C1 segment of cervical spinal cord (tissue), 14 donors: Measurements from ENCODE around the gene ETV7.
"Not testable (repeated sequence)": the region's sequence is repeated elsewhere in the genome, so short reads cannot be mapped to it uniquely, and the experiment has no call there.

Source experiments
- DNase-seq, 14 donors: peaks; one replicate each; lab custom pipeline; 2025; lab: John Stamatoyannopoulos, UW

ETV7 gene

DNA sequence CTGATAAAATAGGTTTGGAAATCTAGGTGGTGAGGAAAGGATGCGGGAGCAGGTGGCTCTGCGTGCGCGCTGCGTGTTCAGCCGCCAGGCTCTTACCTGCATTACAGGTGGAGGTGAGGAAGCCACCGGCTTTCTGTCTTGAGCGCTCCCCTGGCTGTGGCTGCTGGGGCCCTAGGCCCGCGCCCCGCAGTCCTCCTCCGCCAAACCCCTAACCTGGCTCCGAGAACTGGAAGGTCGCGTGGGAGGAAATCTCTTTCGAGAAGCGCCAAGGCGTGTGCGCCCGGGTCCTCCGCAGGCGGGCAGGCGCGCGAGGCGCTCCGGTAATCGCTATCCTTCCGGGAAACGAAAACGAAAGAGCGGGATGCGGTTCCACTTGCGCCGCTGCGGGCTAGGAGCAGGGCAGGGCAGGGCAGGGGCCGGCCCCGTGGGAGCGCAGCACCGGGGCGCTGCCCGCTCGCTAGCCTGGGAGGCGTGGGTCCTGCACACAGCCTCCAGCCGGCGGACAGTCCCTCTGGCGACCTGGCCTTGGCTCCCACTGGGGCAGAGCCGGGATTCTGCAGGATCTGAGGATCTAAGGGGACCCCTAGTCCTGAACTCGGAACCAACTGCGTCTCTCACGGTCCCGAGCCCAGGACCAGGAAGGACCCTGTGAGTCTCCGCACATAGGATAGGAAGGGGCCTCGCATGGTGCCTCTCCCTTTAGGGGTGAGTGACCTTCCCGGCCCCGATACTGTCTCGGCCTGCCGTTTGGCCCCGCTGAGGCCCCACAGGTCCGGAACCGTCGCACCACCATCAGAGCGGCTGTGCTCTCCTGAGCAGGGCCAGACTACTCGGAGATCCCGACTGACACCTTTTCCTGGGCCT is at the start of gene ETV7:
TSS of gene ETV7 (minus strand) at position 230 of the 864 bp plus-strand sequence. CDS start at position 102, 128 bp downstream.
- peak in 2 of 14 donors; percentile 2 to 12 for DNase-seq

DNA sequence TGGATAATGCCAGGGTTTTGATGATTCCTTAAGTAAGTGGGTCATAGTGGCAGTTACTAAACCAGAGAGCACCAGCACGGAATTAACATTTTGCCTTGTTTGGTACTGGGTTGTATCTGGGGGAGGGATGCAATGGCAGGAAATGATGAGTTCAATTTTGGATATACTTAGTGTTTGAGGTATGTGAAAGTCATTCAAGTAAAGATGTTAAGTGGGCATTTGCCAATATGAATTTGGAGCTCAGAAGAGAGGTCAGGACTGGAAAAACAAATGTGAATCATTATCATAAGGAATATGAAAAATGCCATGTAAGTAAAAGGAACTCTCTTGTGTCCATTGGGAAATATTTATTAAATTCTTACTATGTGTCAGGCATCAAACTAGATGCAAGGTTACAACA is 49.0 kb upstream of the ETV7 start:
- DNase-seq: no peak

DNA sequence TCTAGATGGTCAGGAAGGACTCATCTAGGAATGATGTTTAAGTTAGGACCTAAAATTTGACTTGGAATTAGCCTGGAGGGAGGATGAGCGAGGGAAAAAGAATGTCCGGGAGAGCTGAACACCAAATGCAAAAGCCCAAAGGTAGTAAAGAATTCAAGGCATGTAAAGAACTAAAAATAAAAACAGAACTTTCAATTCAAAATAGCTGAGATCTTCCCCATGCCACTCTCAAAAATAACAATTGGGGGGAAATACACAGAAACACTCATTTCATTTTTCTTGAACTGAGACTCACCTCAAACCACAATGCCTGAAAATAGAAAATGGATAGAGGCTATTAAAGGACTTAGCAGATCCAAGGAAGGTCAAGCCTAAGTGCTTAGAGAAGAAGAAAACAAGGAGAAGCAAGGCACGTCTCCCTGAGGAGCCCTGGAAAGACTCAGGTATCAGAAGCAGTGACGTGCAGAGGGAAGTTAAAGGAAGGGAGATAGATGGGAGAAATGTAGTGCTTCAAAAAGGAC is 44.7 kb upstream of the ETV7 start:
- DNase-seq: no peak

DNA sequence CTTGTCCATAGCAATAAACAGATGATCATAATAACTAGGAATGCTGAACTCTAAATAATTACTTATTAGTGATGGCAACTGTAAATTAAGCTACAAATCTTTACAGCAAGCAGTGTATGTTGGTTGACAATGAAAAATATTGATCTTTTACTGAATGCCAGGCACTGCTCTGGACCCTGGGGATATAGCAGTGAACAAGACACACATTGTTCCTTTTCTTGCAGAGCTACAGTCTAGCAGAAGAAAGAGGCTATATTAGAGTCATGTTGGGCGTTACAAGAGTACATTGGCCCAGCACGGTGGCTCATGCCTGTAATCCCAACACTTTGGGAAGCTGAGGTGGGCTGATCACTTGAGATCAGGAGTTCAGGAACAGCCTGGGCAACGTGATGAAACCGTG is 43.7 kb upstream of the ETV7 start:
- no peak for DNase-seq

DNA sequence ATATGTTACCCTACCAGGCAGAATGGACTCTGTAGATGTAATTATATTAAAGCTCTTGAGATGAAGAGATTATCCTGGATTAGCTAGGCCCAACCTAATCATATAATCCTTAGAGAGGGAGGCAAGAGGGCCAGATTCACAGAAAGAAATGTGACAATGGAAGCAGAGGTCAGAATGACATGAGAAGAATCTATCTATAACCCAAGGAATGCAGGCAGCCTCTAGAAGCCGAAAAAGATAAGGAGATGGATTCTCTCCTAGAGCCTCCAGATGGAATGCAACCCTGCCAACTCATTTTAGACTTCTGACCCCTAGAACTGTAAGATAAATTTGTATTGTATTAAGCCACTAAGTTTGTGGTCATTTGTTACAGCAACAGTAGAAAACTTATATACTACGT is 42.9 kb upstream of the ETV7 start:
- no peak for DNase-seq

DNA sequence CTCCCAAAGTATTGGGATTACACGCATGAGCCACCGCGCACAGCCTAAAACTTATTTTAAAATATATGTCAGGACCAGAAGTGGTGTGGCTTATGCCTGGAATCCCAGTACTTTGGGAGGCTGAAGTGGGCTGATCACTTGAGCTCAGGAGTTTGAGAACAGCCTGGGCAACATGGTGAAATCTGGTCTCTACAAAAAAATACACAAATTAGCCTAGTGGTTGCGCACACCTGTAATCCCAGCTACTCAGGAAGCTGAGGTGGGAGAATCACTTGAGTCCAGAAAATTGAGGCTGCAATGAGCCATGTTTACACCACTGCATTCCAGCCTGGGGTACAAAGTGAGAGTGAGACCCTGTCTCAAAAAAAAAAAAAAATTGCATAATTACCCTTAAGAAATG is 41.4 kb upstream of the ETV7 start:
- no peak for DNase-seq

DNA sequence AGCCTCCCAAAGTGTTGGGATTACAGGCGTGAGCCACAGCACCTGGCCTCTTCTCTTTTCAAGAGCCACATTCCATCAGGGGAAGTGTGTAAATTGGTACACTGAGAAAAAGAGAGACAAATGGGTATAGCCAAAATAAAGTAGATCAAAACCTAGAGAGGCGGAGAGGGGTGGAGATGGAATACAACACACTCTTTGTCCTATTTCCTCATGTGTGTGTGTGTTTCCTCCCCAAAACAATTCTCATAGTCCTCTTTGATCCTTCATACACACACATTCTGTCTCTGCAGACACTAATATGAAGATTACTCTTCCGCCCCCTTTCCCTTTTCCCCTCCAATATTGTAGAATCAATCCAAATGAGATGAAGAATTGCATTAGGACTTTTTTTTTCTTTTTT is 39.2 kb upstream of the ETV7 start:
- no peak for DNase-seq

DNA sequence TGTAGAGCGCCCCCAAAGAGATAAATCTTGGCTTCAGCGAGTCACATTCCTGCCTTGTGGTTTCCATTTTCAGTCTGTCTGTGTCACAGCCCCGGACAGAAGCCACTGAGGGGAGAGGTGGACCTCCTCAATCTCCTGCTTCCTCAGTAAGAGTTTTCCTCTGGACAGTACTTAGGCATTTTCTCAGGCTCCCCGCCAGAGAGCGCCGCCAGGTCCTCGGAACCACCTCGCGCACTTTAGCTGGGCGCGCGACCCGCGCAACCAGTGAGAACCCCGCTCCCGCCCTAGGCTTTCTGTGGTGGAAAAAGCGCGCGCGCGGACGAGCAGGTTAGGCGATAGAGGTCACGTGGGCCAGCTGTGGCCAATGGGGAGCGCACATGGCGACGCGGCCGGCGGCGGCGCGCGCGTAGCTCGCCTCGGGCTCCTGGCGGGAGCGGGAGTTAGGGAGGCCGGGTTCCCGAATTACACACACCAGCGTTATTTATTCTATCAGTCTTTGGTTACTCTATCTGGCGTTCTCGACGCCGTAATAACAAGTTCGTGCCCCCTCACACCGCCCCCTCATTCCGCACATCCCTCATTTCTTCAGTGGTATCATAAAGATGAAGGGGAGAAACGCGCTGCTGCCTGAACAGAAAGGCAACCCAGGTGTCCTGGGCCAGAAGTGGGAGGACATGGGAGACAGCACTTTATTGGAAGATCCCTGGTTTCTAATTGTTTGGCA is 35.8 kb upstream of the ETV7 start:
- DNase-seq: peak; percentile 73 to 97 (median 94)

DNA sequence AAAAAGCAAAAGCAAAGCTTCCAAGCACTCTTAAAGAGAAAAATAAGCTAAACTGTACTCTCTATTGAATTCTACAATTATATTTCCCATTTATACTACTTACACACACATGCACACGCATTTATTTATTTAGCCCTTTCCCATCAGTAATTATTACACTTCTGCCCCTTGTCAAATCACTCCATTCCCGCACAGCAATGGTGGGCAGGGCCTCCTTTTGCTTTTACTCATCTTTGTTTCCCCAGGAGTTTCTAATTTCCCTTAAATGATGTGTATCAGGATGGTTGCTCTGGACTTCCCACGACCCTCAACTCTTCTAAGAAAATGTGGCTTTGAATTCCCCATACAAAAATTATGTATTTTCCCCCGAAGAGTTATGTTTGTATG is 35.2 kb upstream of the ETV7 start:
- DNase-seq: no peak

DNA sequence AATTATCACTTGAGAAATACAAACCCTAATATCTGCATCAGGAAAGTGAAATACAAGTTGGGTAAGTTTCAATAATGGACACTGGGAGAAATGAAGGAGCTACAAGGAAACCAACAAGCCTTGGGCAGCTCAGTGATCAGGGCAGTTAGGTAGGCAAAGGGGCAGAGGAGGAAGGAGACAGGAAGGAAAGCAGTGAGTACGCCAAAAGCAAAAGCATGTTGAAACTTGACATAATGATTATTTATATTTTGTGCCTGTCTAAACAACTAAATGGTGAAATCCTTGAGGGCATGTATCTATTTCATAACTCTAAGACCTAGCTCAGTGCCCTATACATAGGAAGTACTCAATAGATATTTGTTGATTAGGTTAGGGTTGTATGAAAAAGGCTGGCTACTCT is 31.8 kb upstream of the ETV7 start:
- no peak for DNase-seq

DNA sequence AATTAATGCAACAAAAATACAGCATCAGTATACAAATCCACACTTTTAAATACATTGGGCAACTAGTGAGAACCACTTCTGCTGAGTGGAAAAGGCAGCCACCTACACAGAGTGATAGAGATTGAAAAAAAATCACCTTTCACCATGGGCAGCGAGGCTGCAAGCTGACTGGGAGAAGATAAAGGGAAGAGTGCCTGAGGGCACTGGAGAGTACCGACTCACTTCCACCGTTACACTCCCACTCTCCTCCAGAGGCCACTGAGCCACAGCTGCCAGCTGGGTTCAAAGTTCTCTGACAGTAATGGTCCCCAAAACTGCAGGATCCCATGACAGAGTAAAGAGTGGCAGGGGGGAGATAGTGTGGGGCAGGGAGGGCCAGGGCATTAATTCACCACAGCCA is 31.1 kb upstream of the ETV7 start:
- DNase-seq: no peak

DNA sequence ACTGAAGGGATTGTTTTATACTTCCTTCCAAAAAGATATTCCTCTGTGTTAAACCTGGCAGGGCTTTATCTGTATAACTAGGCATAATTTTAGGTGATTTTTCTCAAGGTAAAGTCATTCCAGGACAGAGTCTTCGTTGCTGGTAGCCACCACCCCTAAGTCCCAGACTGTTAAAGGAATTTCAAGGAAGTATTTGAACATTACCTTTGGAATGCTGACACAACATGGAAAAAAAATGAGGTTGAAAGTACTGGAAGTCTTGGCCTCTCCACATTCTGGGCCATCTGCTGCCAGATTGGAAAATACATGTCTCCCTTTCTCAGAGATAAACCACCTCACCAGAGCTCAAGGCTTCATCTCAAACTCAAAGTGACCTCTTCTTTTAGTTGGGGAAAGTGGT is 27.0 kb upstream of the ETV7 start:
- DNase-seq: no peak

DNA sequence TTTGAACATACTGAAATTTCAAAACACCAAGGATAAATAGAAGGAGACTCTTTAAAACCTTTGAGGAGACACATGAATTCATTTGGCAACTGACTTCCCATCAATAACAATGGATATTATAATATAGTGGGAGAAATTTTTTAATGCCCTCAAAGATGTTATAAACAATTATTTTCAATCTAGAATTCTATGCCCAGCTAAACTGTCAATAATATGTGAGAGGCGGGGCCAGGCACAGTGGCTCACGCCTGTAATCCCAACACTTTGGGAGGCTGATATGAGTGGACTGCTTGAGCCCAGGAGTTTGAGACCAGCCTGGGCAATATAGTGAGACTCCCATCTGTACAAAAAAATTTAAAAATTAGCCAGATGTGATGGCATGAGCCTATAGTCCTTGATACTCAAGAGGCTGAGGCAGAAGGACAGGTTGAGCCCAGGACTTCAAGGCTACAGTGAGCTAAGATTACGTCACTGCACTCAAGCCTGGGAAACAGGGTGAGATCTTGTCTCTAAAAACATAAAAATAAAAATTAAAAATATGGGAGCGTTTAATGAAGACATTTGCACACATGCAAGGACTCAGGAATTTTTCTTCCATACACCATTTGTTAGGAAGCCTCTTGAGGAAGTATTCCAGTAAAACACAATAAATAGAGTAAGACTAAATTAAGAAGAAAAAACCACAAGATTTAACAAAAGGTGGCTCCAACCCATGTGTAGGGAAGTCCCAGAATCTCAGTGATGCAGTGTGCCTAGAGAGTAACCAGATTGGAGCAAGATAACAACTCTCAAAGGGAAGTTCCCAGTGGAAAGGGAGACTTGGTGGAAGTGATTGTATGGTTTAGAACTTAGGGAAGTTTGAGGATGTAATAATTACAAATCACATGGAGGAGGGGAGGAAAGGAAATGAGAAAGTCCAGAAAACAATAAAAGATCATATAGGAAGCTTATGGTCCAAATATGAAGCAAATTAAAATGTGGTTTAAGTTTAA is 26.3 kb upstream of the ETV7 start:
- no peak for DNase-seq

DNA sequence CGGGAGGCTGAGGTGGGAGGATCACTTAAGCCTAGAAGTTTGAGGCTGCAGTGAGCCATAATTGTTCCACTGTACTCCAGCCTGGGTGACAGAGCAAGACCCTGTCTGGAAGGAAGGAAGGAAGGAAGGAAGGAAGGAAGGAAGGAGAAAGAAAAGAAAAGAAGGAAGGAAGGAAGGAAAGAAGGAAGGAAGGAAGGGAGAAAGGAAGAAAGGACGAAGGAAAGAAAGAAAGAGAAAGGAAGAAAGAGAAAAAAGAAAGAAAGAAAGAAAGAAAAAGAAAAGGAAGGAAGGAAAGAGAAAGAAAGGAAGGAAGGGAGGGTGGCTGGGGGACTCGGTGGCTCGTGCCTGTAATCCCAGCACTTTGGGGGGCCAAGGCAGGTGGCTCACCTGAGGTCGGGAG is 22.2 kb upstream of the ETV7 start:
- DNase-seq: not testable (repeated sequence)

DNA sequence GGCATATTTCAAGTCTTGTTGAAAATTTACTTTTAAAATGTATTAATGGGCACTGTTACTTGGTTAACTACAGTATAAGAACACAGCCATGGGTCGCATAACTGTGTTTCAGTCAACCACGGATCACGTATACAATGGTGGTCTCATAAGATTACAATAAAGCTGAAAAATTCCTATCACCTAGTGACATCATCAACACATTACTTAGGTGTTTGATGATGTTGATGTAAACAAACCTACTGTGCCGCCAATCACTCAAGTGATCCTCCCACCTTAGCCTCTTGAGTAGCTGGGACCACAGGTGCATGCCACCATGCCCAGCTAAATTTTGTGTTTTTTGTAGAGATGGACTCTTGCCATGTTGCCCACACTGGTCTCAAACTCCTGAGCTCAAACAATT is 16.7 kb upstream of the ETV7 start:
- no peak for DNase-seq

DNA sequence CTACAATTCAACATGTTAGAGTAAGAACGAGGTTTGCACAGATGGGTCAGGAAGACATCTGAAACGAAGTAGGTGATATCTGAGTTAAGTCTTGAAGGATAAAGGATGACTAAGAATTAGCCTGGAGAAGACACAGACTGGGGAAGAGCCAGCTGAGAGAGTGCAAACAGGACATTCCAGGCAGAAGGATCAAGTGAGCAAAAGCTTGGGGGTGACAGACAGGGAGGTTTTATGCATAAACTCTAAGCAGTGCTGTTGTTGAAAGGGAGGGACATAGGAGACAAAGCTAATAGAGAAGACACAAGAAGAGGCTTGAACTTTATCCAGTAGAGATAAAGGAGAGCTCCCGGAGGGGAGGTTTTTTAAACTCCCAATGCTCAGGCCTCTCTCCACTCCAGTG is 15.0 kb upstream of the ETV7 start:
- DNase-seq: no peak

DNA sequence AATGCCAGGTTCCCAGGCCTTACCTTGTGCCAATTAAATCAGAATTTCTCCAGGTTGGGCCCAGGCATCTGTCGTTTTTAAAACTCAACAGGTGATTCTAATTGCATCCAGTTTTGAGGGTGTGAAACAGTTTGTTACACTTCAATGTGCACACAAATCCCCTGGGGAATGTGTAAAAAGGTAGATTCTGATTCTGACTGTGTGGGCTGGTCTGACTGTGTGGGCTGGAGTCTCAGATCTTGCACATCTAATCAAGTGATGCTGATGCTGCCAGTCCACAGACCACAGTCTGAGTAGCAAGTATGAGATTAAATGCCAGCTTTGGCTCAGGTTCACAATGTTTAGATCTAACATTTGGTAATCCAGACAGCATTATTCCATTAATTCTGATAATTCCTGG is 12.5 kb upstream of the ETV7 start:
- no peak for DNase-seq

DNA sequence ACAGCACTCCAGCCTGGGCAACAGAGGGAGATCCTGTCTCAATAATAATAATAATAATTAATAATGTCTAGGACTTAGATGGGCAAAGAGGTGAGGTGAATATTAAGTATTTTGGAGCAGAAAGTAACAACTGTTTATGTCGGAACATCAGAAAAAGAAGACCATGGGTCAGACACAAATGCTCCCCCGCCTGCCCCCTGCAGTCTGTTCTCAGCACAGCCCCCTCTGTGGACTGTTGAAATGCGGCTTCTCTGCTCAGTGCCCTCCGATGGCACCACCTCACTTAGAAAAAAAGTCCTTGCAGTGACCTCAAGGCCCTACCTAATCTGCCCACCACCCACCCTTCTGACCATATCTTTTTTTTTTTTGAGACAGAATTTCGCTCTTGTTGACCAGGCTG is 5.2 kb upstream of the ETV7 start:
- DNase-seq: no peak

DNA sequence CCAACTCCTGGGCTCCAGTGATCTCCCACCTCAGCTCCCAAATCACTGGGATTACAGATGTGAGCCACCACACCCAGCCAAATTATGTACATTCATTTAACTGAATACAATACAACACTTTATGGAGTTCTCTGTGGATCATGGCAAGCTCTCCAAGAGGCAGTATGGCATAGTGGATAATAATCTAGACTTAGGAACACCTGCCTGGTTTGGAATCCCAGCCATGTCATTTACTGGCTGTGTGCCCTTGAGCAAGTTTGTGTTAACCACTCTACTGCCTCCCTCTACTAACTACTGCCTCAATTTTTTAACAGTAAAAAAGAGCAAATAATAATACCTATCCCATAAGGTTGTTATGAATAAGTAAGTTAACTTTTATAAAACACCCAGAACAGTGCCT is 1.9 kb upstream of the ETV7 start:
- DNase-seq: no peak

DNA sequence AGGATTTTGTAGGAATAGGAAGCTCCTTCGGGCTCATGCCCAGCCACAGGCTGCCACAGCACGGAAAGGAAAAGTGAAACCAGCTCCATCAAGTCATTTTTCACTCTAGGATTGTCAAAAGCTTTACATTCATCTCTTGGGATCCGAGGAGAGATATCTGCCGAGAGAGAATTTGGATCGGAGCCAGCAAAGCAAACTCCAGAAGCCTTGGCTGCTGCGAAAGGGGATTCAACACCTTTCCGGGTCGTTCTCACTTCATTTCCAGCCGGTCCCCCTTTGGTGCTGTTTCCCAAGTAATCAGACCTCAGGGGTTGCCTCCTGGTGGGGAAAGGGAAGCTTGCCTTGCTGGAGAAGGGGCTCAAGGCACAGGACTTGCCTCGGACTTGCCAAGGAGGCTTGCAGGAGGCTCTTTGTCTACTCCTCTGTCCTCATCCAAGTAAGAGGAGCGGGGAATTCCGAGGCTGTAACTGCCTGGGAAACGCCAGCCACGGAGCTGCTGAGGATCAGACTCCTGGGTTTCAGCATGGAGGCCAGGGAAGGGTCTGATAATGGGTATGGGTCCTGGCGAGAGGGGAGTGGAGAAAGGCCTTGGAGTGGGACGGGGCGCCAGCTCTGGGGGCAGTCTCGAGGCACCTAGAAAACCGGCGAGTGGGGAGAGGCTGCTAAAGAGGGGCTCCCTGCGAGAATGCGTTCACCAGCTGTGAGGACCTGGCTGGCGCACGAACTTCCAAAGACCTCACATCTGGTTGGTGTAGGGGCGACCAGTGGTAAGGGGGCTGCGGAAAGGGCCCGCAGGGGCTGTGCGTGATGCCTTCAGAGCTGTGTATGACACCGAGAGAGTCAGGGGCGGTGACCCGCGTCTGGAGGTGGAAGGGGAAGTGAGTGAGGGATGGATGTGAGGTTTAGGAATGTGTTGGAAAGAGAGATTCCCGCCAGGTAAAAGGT is 702 bp downstream of the ETV7 start:
- DNase-seq: peak in 4 of 14 donors; percentile 10 to 37 (median 18)

DNA sequence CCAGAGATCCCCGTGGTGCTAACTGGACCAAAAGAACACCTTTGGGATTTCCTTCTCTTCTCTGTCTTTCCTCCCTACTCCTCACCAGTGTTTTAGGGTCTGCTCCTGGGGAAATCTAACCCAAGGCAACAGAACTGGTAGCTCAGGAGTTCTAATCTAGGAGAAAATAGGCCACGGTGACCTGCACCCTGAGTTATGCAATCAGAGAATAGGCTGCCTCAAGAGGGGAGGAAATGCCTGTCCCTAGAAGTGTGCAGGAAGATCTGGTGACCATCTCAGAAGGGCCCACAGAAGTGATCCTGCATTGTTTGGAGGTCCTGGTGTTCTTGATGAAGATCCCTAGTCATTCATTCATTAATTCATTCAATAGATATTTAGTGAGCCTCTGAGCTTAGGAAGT is 3.4 kb downstream of the ETV7 start:
- DNase-seq: no peak
